Transverse colon (tissue), 4 donors: ENCODE results near the gene ADAM29. TPM values are rescaled to one million over a fixed set of nuclear protein-coding genes. Genes with fewer than 3 reads are reported as not detected.

ENCODE experiments used
- DNase-seq: peaks from one replicate; pipeline ENCODE4 v3.0.0-alpha.2; 2019
- H3K27ac ChIP-seq, 4 donors: fragments of 200-600 bp; sonication (generic); 2 replicates each; pipeline ENCODE4 v1.5.1; 2016 to 2018; ENCODE audit warnings: inconsistent platforms in 4 of 4
- H3K27me3 ChIP-seq: fragments of 200-600 bp; sonication (generic); 2 replicates; pipeline ENCODE4 v1.5.1; 2017; ENCODE audit warnings: inconsistent platforms
- H3K36me3 ChIP-seq, 4 donors: fragments of 200-600 bp; sonication (generic); 2 replicates each; pipeline ENCODE4 v1.5.1; 2017 to 2019; ENCODE audit warnings: inconsistent platforms in 4 of 4
- H3K4me1 ChIP-seq, 4 donors: fragments of 200-600 bp; sonication (generic); 2 replicates each; pipeline ENCODE4 v1.5.1; 2017 to 2020; ENCODE audit warnings: inconsistent platforms in 4 of 4
- H3K4me3 ChIP-seq, 4 donors: fragments of 200-600 bp; sonication (generic); 1 replicate in 1 of 4; 2 replicates in 3 of 4; pipeline versions ENCODE4 v1.5.1 to v1.6.1; 2017 to 2019; ENCODE audit warnings: inconsistent platforms in 4 of 4
- H3K9me3 ChIP-seq, 2 donors: fragments of 200-600 bp; sonication (generic); 2 replicates each; pipeline ENCODE4 v1.5.1; 2017 to 2019; ENCODE audit warnings: inconsistent platforms in 2 of 2
- CTCF ChIP-seq, 5 experiments: fragments of 200-600 bp in 3 of 5; fragments of 450-650 bp in 2 of 5; sonication (generic) in 3 of 5; IDR thresholded peaks; 1 replicate in 2 of 5; 2 replicates in 3 of 5; pipeline ENCODE4 v1.5.1; 2016 to 2017; ENCODE audit warnings: antibody characterized with exemption in 5 of 5, inconsistent platforms in 3 of 5, mild to moderate bottlenecking in 2 of 5, moderate library complexity in 1 of 5
- EP300 ChIP-seq: sonication (generic); formaldehyde crosslinking; IDR thresholded peaks from one replicate; pipeline ENCODE4 v1.6.1; 2017; ENCODE audit warnings: antibody characterized with exemption, low read depth
- POLR2A ChIP-seq: fragments of 450-650 bp; IDR thresholded peaks from one replicate; pipeline ENCODE4 v1.6.1; 2016; ENCODE audit warnings: antibody characterized with exemption, mild to moderate bottlenecking, moderate library complexity
- POLR2AphosphoS5 ChIP-seq, 3 donors: sonication (generic); formaldehyde crosslinking; IDR thresholded peaks; one replicate each; pipeline ENCODE4 v1.6.1; 2016; ENCODE audit warnings: antibody characterized with exemption in 3 of 3
- WGBS, 2 donors: methylation state at CpG; one replicate each; pipeline ENCODE4 v1.1.5; 2018; ENCODE audit warnings: low coverage in 1 of 2; 5-methylcytosine and 5-hydroxymethylcytosine counted together
- in situ Hi-C, 4 donors: fragments of 200-750 bp; cut with MboI; loops; one replicate each; pipeline versions ENCODE4 v1.15.0 to v1.15.1; 2017; ENCODE audit warnings: low sequenced_read_pairs in 3 of 4, low pct_ligation_motif_present in 1 of 4, low pct_unique_long_range_greater_than_20kb in 1 of 4
- intact Hi-C: fragments of 100-400 bp; cut with DNase I; formaldehyde crosslinking; loops from one replicate; pipeline ENCODE4 v1.15.1; 2023; ENCODE audit warnings: low total_unique reads
- total RNA-seq, 4 donors: library from RNA; depleted of rRNA; stranded (reverse); fragments of >200 nt; gene quantifications; one replicate each; pipeline ENCODE4 v1.1.0, GENCODE V29; 2016

ADAM29 gene
- total RNA-seq, 4 donors from 2014 or later: not detected

GRCh38 chr4:174873931-174874330 lies 44.2 kb upstream of the ADAM29 start:
- H3K27ac ChIP-seq: no peak overlapping the region
- WGBS, 2 donors: 33 to 44% methylated on average over 1 of the region's 1 CpG

GRCh38 chr4:174874898-174875297 lies 43.3 kb upstream of the ADAM29 start:
- Histone ChIP-seq H3K9me3 (no peaks in the 10 kb centered on the region), H3K27me3 (no peaks in the 10 kb centered on the region), H3K36me3 (no peaks in the 10 kb centered on the region), H3K4me1 (no peaks in the 10 kb centered on the region), H3K27ac (no peak overlapping the region), H3K4me3 (no peak overlapping the region)
- no peak for DNase-seq
- 25 to 57% methylated on average over 1 of the region's 1 CpG for WGBS, 2 donors
- TF ChIP-seq POLR2A: no peak
- TF ChIP-seq EP300: no peak
- no peak for TF ChIP-seq POLR2AphosphoS5 (IDR thresholded peaks at IDR 0.05)
- TF ChIP-seq CTCF (IDR thresholded peaks at IDR 0.05): no peak
- intact Hi-C loops (no loop called here), in situ Hi-C loops (no loop called here)

More at GRCh38 chr4:174873931-174874330, 44.2 kb upstream of the ADAM29 start:
- intact Hi-C loops (no loop called here), in situ Hi-C loops (no loop called here)
- H3K4me3 ChIP-seq: no peak overlapping the region
- H3K4me1 ChIP-seq: no peaks in the 10 kb centered on the region
- no peaks in the 10 kb centered on the region for H3K36me3 ChIP-seq
- H3K9me3 ChIP-seq: no peaks in the 10 kb centered on the region
- DNase-seq: no peak
- TF ChIP-seq POLR2AphosphoS5 (IDR thresholded peaks at IDR 0.05) (no peak), EP300 (no peak), POLR2A (no peak), CTCF (IDR thresholded peaks at IDR 0.05) (no peak)
- no peaks in the 10 kb centered on the region for H3K27me3 ChIP-seq

GRCh38 chr4:174880001-174880400 lies 38.2 kb upstream of the ADAM29 start:
- no peaks in the 10 kb centered on the region for H3K4me1 ChIP-seq
- intact Hi-C loops (no loop called here), in situ Hi-C loops (no loop called here)
- H3K27ac ChIP-seq: no peak overlapping the region
- TF ChIP-seq POLR2AphosphoS5 (IDR thresholded peaks at IDR 0.05): no peak
- no peak for TF ChIP-seq CTCF (IDR thresholded peaks at IDR 0.05)
- no peak for TF ChIP-seq EP300
- no peaks in the 10 kb centered on the region for H3K36me3 ChIP-seq
- H3K4me3 ChIP-seq: no peak overlapping the region
- no peak for DNase-seq
- H3K27me3 ChIP-seq: no peaks in the 10 kb centered on the region
- WGBS, 2 donors: 64 to 77% methylated on average over 7 of the region's 7 CpGs
- H3K9me3 ChIP-seq: no peaks in the 10 kb centered on the region

GRCh38 chr4:174882317-174882992 lies 35.7 kb upstream of the ADAM29 start:
- no peak overlapping the region for H3K27ac ChIP-seq
- H3K9me3 ChIP-seq: no peaks in the 10 kb centered on the region
- no peaks in the 10 kb centered on the region for H3K4me1 ChIP-seq
- in situ Hi-C loops (no loop called here), intact Hi-C loops (no loop called here)
- no peak overlapping the region for H3K4me3 ChIP-seq
- 70 to 77% methylated on average over 6 of the region's 6 CpGs for WGBS, 2 donors
- no peaks in the 10 kb centered on the region for H3K27me3 ChIP-seq
- TF ChIP-seq EP300 (no peak), POLR2A (no peak), POLR2AphosphoS5 (IDR thresholded peaks at IDR 0.05) (no peak), CTCF (IDR thresholded peaks at IDR 0.05) (no peak)
- no peaks in the 10 kb centered on the region for H3K36me3 ChIP-seq
- no peak for DNase-seq
